Progenitor cell of endocrine pancreas (in vitro differentiated cells): ENCODE measurements around the gene COL24A1. TPM values are rescaled to one million over a fixed set of nuclear protein-coding genes. Genes with fewer than 3 reads are reported as not detected.
"Not testable (repeated sequence)": the region's sequence is repeated elsewhere in the genome, so short reads cannot be mapped to it uniquely, and the experiment has no call there.

Experiments used
- DNase-seq: peaks from one replicate; pipeline ENCODE4 v3.0.0; 2021; ENCODE audit warnings: low spot score; ENCODE audit not compliant: unreplicated experiment
- H3K27ac Mint-ChIP-seq: 2 replicates; pipeline ENCODE4 v1.8.0; 2021; ENCODE audit warnings: mild to moderate bottlenecking, moderate library complexity, mixed read lengths
- H3K27me3 Mint-ChIP-seq: 2 replicates; pipeline ENCODE4 v1.8.0; 2021; ENCODE audit warnings: mixed read lengths
- H3K36me3 Mint-ChIP-seq: 2 replicates; pipeline ENCODE4 v1.8.0; 2022; ENCODE audit warnings: mixed read lengths; ENCODE audit not compliant: insufficient read depth
- H3K4me1 Mint-ChIP-seq: 2 replicates; pipeline ENCODE4 v1.8.0; 2021; ENCODE audit warnings: low read depth, mixed read lengths
- H3K4me3 Mint-ChIP-seq: 2 replicates; pipeline ENCODE4 v1.8.0; 2021; ENCODE audit warnings: low read depth, mild to moderate bottlenecking, moderate library complexity, mixed read lengths
- H3K9me3 Mint-ChIP-seq: 2 replicates; pipeline ENCODE4 v1.8.0; 2021; ENCODE audit warnings: low read depth, mixed read lengths
- total RNA-seq: library from RNA; stranded (reverse); gene quantifications from 2 replicates; pipeline ENCODE4 v1.2.1, GENCODE V29; 2021
- TF ChIP-seq, protein P1 (sequence below): fragments of 200-600 bp; sonication (generic); IDR thresholded peaks from one replicate; pipeline ENCODE4 v1.5.0; 2021; ENCODE audit warnings: antibody characterized with exemption, mild to moderate bottlenecking; ENCODE audit not compliant: unreplicated experiment

COL24A1 gene
- total RNA-seq, 1 donor from 2014 or later, result 1.1 TPM

DNA sequence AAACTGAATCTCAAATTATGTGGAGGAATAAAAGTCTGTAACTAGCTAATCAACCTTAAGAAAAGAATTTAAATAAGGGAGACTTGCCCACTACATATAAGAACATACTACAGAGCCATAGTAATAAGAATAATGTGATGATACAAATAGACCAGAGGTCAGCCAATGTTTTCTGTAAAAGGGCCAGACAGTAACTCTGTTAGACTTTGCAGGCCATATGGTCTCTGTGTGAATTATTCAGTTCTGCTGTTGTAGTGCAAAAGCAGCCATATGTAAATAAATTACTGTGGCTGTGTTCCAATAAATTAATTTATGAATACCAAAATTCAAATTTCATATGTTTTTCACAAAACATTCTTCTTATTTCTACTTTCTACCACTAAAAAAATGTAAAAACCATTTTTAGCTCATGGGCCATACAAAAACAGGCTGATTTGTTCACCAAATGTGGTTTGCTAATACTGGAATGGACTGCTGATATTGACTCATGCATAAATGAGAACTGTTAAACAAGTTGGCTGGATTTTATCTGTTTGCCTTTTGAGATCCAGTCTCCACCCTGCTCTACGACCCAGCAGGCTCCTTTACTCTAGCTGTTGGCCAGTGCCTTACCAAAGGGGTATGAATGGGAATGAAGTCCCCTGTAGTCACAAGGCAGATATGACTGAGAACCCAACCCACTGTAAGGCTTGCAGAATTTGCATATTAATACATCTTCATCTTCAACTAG lies 350.2 kb downstream of the COL24A1 start:
- no peaks in the 10 kb centered on the region for H3K36me3 Mint-ChIP-seq
- no peaks in the 10 kb centered on the region for H3K4me1 Mint-ChIP-seq
- peaks cover 14% of the 10 kb centered on the region for H3K9me3 Mint-ChIP-seq
- H3K27me3 Mint-ChIP-seq, result no peaks in the 10 kb centered on the region
- H3K27ac Mint-ChIP-seq, result no peak overlapping the region
- H3K4me3 Mint-ChIP-seq, result no peak overlapping the region
- no peak for DNase-seq
- TF ChIP-seq, protein P1, sequence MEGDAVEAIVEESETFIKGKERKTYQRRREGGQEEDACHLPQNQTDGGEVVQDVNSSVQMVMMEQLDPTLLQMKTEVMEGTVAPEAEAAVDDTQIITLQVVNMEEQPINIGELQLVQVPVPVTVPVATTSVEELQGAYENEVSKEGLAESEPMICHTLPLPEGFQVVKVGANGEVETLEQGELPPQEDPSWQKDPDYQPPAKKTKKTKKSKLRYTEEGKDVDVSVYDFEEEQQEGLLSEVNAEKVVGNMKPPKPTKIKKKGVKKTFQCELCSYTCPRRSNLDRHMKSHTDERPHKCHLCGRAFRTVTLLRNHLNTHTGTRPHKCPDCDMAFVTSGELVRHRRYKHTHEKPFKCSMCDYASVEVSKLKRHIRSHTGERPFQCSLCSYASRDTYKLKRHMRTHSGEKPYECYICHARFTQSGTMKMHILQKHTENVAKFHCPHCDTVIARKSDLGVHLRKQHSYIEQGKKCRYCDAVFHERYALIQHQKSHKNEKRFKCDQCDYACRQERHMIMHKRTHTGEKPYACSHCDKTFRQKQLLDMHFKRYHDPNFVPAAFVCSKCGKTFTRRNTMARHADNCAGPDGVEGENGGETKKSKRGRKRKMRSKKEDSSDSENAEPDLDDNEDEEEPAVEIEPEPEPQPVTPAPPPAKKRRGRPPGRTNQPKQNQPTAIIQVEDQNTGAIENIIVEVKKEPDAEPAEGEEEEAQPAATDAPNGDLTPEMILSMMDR, result no peak

DNA sequence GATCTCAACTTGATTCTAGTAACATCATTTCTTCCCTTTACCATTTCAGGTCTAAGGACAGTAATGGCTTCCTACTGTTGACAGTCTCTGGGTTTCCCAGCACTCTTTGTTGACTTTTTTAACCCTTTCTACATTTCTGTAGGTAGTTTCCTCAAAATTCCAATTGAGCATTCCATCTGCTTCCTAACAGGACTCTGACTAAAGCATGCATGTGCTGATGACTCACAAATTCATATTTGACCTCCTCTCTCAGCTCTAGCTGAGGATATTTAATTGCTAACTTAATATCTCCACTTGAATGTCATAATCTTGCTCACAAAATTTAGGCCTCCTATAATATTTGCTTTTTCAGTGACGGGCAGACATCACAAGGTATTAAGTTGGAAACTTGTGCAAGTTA lies 355.1 kb downstream of the COL24A1 start:
- H3K27ac Mint-ChIP-seq, result no peak overlapping the region
- H3K27me3 Mint-ChIP-seq, result no peaks in the 10 kb centered on the region
- peaks cover 6% of the 10 kb centered on the region for H3K9me3 Mint-ChIP-seq
- H3K36me3 Mint-ChIP-seq, result no peaks in the 10 kb centered on the region
- no peak overlapping the region for H3K4me3 Mint-ChIP-seq
- no peak for DNase-seq
- no peaks in the 10 kb centered on the region for H3K4me1 Mint-ChIP-seq
- TF ChIP-seq, protein P1, result no peak

DNA sequence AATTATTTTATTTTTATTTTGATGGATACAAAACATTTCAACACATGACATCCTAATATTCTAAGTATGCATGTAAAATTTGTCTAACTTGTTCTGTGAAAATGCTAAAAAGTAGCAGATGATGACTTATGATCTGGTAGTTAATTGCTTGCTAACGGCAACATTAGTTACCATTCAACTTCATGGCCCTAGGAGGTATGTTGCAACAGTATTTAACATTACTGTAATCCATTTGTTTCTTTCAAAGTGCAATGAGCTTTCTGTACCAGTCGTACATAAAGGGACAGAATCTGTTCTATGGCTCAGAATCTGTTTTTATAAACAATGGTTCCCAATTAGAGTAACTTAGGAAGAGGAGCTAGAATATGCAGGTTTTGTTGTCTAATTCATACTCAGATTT lies 356.8 kb downstream of the COL24A1 start:
- no peak overlapping the region for H3K4me3 Mint-ChIP-seq
- TF ChIP-seq, protein P1, result no peak
- H3K36me3 Mint-ChIP-seq, result no peaks in the 10 kb centered on the region
- H3K9me3 Mint-ChIP-seq, result peaks cover 3% of the 10 kb centered on the region
- H3K27me3 Mint-ChIP-seq, result no peaks in the 10 kb centered on the region
- no peak for DNase-seq
- no peaks in the 10 kb centered on the region for H3K4me1 Mint-ChIP-seq
- no peak overlapping the region for H3K27ac Mint-ChIP-seq

DNA sequence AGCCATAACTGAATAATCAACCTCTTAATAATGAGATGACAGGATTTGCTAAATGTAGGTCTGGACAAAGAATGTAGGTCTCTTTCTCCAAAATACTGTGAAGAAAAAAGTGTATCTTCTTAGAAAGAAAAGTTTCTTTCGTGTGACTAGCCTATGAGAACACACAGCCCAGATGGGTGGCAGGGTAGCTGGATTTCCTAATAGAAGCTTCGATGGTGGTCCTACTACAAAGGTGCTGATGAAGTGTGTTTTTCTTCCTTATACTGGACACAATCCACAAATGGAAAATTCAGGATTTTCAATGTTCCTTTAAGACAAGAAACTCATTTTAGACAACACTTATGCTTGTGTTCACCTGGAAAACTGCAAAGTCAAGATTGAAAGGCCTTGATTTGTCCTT lies 358.2 kb downstream of the COL24A1 start:
- Mint-ChIP-seq H3K9me3 (no peaks in the 10 kb centered on the region), H3K27ac (no peak overlapping the region), H3K4me3 (no peak overlapping the region), H3K36me3 (no peaks in the 10 kb centered on the region), H3K27me3 (no peaks in the 10 kb centered on the region), H3K4me1 (no peaks in the 10 kb centered on the region)
- DNase-seq, result no peak
- TF ChIP-seq, protein P1, result no peak

DNA sequence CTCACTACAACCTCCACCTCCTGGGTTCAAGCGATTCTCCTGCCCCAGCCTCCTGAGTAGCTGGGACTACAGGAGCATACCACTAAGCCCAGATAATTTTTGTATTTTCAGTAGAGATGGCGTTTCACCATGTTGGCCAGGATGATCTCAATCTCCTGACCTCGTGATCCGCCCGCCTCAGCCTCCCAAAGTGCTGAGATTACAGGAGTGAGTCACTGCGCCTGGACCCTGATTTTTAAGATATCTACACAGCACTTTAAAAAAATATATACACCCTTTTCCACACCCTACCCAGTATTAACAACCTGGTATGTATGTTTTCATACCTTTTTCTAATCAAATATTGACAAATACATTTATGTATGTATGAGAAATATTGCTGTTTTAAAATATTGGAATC lies 379.6 kb downstream of the COL24A1 start:
- H3K27me3 Mint-ChIP-seq, H3K27ac Mint-ChIP-seq, H3K4me3 Mint-ChIP-seq, H3K4me1 Mint-ChIP-seq, H3K9me3 Mint-ChIP-seq, H3K36me3 Mint-ChIP-seq, DNase-seq: not testable (repeated sequence)

DNA sequence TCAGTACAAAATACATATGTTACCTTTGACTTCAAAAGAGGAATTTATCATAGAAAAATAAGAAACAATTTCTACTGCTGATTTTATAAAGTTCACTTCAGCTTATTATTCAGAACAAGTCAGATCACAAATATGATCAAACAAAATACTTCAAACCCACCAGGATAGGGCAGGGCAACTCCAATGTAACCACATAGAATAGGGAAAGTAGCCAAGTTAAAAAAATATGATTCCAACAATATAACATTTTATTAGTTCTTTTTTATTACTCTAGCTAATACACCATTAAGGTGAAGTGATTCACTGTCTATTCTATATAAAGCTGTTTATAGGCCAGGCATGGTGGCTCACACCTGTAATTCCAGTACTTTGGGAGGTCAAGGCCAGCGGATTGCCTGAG lies 393.8 kb downstream of the COL24A1 start:
- Mint-ChIP-seq H3K4me3 (no peak overlapping the region), H3K36me3 (no peaks in the 10 kb centered on the region), H3K27ac (no peak overlapping the region), H3K4me1 (no peaks in the 10 kb centered on the region), H3K27me3 (no peaks in the 10 kb centered on the region), H3K9me3 (no peaks in the 10 kb centered on the region)
- no peak for DNase-seq
- TF ChIP-seq, protein P1, result no peak
